GM21825 (cell line): ENCODE data around the gene TLE1.

Experiments used
- ATAC-seq: cut with Tn5 transposase; IDR thresholded peaks from one replicate; pipeline ENCODE4 v1.9.1; 2021; ENCODE audit warnings: mild to moderate bottlenecking, moderate library complexity; ENCODE audit not compliant: unreplicated experiment

TLE1 gene

GRCh38 chr9:81584099-81584498 lies 105.2 kb downstream of the TLE1 start:
- ATAC-seq, result no peak

- ATAC-seq, result no peak
These were observed 107.4 kb downstream of the TLE1 start for GRCh38 chr9:81581986-81582385.

GRCh38 chr9:81579381-81579780 lies 110.0 kb downstream of the TLE1 start:
- ATAC-seq, result no peak

GRCh38 chr9:81578606-81579005 lies 110.7 kb downstream of the TLE1 start:
- ATAC-seq, result no peak

GRCh38 chr9:81575956-81576355 lies 113.4 kb downstream of the TLE1 start:
- no peak for ATAC-seq

- no peak for ATAC-seq
These were observed 114.9 kb downstream of the TLE1 start for GRCh38 chr9:81574405-81574804.

GRCh38 chr9:81573415-81574321 lies 115.7 kb downstream of the TLE1 start:
- ATAC-seq, result no peak

- no peak for ATAC-seq
These were observed 119.3 kb downstream of the TLE1 start for GRCh38 chr9:81570083-81570482.

- ATAC-seq, result no peak
These were observed 123.2 kb downstream of the TLE1 start for GRCh38 chr9:81566074-81566698.

GRCh38 chr9:81565609-81566008 lies 123.7 kb downstream of the TLE1 start:
- no peak for ATAC-seq

GRCh38 chr9:81565144-81565543 lies 124.2 kb downstream of the TLE1 start:
- no peak for ATAC-seq

GRCh38 chr9:81564632-81565031 lies 124.7 kb downstream of the TLE1 start:
- no peak for ATAC-seq

GRCh38 chr9:81563739-81564138 lies 125.6 kb downstream of the TLE1 start:
- ATAC-seq, result no peak

GRCh38 chr9:81563020-81563407 lies 126.3 kb downstream of the TLE1 start:
- no peak for ATAC-seq

GRCh38 chr9:81562231-81563019 lies 126.9 kb downstream of the TLE1 start:
- no peak for ATAC-seq

GRCh38 chr9:81560851-81561732 lies 128.3 kb downstream of the TLE1 start:
- no peak for ATAC-seq

GRCh38 chr9:81559709-81560108 lies 129.6 kb downstream of the TLE1 start:
- ATAC-seq, result no peak

GRCh38 chr9:81559197-81559596 lies 130.2 kb downstream of the TLE1 start:
- ATAC-seq, result no peak

GRCh38 chr9:81558091-81558830 lies 131.1 kb downstream of the TLE1 start:
- no peak for ATAC-seq
